Measurements from ENCODE around the gene ST8SIA6. TPM values are rescaled to one million over a fixed set of nuclear protein-coding genes. Genes with fewer than 3 reads are reported as not detected.

The ST8SIA6 gene
- total RNA-seq, 2 donors from 2014 or later, result not detected

DNA sequence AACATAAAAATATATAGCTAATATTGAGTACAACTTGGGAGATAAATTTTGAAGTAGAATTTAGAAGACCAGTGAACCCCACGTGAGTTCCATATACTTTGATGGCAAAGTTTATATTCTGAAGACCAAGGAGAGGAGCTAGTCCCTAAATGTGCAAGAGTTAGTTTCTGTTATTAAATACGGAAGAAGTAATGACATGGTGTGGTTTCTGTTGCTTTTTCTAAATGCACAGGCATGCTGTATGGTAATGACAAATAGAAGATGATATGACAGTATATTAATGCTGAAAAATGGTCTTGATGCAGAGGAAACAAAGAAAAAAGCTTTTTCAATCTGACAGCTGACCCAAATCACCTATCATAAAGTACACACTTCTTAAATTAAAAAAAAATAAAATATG lies 101.8 kb downstream of the ST8SIA6 start:
- WGBS, 2 donors, result 93 to 98% methylated on average over 2 of the region's 2 CpGs
- H3K27me3 ChIP-seq, result no peaks in the 10 kb centered on the region
- no peaks in the 10 kb centered on the region for H3K9me3 ChIP-seq
- no peak overlapping the region for H3K4me3 ChIP-seq
- TF ChIP-seq, protein P1, sequence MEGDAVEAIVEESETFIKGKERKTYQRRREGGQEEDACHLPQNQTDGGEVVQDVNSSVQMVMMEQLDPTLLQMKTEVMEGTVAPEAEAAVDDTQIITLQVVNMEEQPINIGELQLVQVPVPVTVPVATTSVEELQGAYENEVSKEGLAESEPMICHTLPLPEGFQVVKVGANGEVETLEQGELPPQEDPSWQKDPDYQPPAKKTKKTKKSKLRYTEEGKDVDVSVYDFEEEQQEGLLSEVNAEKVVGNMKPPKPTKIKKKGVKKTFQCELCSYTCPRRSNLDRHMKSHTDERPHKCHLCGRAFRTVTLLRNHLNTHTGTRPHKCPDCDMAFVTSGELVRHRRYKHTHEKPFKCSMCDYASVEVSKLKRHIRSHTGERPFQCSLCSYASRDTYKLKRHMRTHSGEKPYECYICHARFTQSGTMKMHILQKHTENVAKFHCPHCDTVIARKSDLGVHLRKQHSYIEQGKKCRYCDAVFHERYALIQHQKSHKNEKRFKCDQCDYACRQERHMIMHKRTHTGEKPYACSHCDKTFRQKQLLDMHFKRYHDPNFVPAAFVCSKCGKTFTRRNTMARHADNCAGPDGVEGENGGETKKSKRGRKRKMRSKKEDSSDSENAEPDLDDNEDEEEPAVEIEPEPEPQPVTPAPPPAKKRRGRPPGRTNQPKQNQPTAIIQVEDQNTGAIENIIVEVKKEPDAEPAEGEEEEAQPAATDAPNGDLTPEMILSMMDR (IDR thresholded peaks at IDR 0.05), result no peak
- no peak for TF ChIP-seq POLR2A (IDR thresholded peaks at IDR 0.05)
- peaks cover 21% of the 10 kb centered on the region for H3K4me1 ChIP-seq
- H3K36me3 ChIP-seq (replicated peaks in 1 of 2; ENCODE audit: insufficient read depth in 1 of 2, low read depth in 2 of 2), result no peaks in the 10 kb centered on the region
- intact Hi-C loops (cut with DNase I), result no loop called here
- no peak overlapping the region for H3K27ac ChIP-seq
- DNase-seq (no peak), ATAC-seq (no peak)

DNA sequence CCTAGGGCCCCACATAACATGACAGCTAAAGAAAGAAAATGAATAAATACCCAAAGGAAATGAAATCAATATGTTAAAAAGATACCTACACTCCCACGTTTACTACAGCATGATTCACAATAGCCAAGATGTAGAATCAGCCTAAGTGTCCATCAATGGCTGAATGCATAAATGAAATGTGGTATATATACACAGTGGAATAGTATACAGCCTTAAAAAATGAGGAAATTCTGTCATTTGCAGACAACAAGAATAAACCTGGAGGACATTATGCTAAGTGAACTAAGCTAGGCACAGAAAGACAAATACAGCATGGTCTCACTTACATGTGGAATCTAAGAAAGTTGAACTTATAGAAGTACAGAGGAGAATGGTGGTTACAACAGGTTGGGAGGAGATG lies 102.9 kb downstream of the ST8SIA6 start:
- 44 to 51% methylated on average over 1 of the region's 1 CpG for WGBS, 2 donors
- ATAC-seq, result no peak

DNA sequence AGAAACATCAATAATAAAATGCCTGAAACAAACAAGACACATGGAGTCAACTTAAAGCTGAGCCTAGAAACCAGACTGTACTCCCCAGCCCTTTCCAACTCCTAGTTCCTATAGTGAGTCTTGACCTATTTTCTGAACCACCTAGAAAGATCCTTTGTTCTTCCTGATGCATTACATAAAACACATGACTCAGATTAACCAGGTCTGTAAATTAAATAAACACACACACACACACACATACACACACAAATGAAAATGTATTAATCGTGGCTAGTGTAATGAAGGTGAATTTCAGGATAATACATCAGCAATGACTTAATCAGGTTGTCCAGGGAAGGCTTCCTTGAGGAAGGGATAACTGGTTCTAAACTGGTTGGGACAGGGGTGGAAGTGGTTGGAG lies 104.7 kb downstream of the ST8SIA6 start:
- DNase-seq (no peak), ATAC-seq (no peak)
- H3K4me1 ChIP-seq, result peaks cover 12% of the 10 kb centered on the region
- intact Hi-C loops (cut with DNase I), result no loop called here
- WGBS, 2 donors, result 0 to 39% methylated on average over 1 of the region's 1 CpG
- H3K27ac ChIP-seq, result no peak overlapping the region
- no peaks in the 10 kb centered on the region for H3K9me3 ChIP-seq
- TF ChIP-seq, protein P1 (IDR thresholded peaks at IDR 0.05), result no peak
- no peak for TF ChIP-seq POLR2A (IDR thresholded peaks at IDR 0.05)
- no peaks in the 10 kb centered on the region for H3K27me3 ChIP-seq
- H3K36me3 ChIP-seq (replicated peaks in 1 of 2; ENCODE audit: insufficient read depth in 1 of 2, low read depth in 2 of 2), result no peaks in the 10 kb centered on the region
- no peak overlapping the region for H3K4me3 ChIP-seq

More for the DNA sequence above, 102.9 kb downstream of the ST8SIA6 start:
- no peaks in the 10 kb centered on the region for H3K27me3 ChIP-seq
- no peak overlapping the region for H3K27ac ChIP-seq
- intact Hi-C loops (cut with DNase I), result no loop called here
- peaks cover 12% of the 10 kb centered on the region for H3K4me1 ChIP-seq
- no peak for TF ChIP-seq POLR2A (IDR thresholded peaks at IDR 0.05)
- TF ChIP-seq, protein P1 (IDR thresholded peaks at IDR 0.05), result no peak
- H3K4me3 ChIP-seq, result no peak overlapping the region
- H3K9me3 ChIP-seq, result no peaks in the 10 kb centered on the region
- DNase-seq, result no peak
- H3K36me3 ChIP-seq (replicated peaks in 1 of 2; ENCODE audit: insufficient read depth in 1 of 2, low read depth in 2 of 2), result no peaks in the 10 kb centered on the region

DNA sequence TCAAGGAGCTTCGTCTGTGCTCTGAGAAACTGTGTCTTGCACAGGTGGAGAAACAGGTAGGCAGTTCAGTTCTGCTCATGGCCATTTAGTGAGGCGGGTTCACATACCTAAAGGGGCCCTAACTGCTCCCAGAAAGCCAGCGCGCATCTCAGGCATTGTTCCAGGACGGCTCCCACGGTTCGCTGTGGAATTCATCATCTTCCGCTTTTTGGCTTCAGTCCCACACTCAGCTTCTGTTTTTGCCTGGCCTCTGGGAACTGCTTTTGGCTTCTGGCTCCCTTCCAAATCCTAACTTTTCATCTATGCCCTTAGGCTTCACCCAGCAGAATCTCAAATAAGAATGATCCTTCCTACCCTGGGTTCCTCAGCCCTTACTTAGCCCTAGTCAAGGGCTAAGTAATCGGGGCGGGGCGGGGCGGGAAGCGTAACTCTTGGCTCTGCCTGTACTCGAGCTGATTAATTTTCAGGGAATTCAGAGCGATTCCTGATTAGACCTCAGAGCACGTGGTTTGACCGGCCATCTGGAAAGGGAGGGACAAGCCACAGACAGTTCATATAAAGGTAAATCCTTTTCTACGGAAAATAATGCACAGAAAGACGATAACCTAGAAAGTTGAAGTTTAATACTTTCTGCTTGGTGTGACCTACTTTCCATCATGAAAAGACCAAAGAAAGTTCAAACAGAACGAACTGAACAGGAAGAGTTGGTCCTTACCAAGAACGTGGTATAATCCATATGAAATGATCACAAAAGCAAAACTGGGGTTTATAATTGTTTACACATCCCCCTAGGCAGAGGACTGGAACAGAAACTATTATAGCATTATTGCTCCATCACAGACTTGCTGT lies 105.7 kb downstream of the ST8SIA6 start:
- TF ChIP-seq POLR2A (IDR thresholded peaks at IDR 0.05), result no peak
- TF ChIP-seq, protein P1 (IDR thresholded peaks at IDR 0.05), result no peak
- peak; percentile 93 for ATAC-seq
- Histone ChIP-seq H3K27me3 (no peaks in the 10 kb centered on the region), H3K9me3 (no peaks in the 10 kb centered on the region), H3K27ac (peak overlapping the region in 2 of 4 donors; percentile 36 to 38), H3K36me3 (replicated peaks in 1 of 2; ENCODE audit: insufficient read depth in 1 of 2, low read depth in 2 of 2) (no peaks in the 10 kb centered on the region), H3K4me3 (peak overlapping the region in 1 of 2 donors; percentile 6), H3K4me1 (peaks cover 12% of the 10 kb centered on the region)
- peak; percentile 23 to 84 (median 59) for DNase-seq
- intact Hi-C loops (cut with DNase I), result no loop called here
- WGBS, 2 donors, result 33 to 53% methylated on average over 21 of the region's 21 CpGs
